ENCODE results near the gene TET1.
A peak's percentile ranks its signal among the peaks of the same experiment; 100 is the strongest.

Gene TET1

DNA sequence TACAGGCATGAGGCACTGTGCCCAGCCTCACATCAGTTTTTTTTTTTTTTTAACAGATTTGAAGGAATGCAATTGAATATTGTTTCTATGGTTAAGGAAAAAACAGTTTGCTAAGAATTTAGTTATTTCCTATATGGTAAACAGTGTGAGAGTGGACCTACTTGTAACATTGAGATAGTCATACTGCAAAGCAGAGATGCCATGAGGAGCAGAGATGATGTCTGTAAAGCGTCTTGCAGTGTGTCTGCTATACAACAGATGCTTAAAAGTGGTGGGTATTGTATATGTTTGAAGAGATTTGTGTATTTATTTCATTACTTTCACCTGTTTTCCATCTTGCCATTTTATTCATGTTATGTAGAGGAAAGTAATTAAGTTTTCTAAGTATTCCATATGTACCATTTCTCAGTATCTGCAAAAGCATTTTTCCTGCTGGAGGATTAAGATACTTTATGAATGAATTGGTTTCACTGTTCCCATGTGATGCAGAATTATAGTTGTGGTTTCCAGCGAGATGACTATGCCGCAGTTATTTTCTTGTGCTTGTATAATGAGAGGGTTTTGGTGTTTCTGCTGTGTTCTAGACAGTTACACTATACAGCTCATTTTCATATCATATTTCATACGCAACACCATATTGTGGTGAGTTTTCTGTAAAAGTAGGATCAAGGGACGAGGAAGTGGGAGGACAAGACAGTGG lies 26.6 kb downstream of the TET1 start:
- Histone ChIP-seq H3K4me1 (ENCODE audit: control insufficient read depth in 5 of 5, insufficient read depth in 5 of 5, low read length in 5 of 5) (no peaks in the 10 kb centered on the region), H3K27me3 (ENCODE audit: control insufficient read depth in 5 of 5, insufficient read depth in 4 of 5, low read length in 5 of 5) (no peaks in the 10 kb centered on the region), H3K36me3 (ENCODE audit: control insufficient read depth in 5 of 5, insufficient read depth in 5 of 5, low read length in 5 of 5) (peaks cover 0 to 4% (median 0%) of the 10 kb centered on the region in 5 donors), H3K9me3 (ENCODE audit: control insufficient read depth in 5 of 5, low read length in 5 of 5) (no peaks in the 10 kb centered on the region), H3K27ac (ENCODE audit: low read depth, low read length) (no peak overlapping the region), H3K4me3 (ENCODE audit: low read depth in 1 of 5, low read length in 5 of 5) (no peak overlapping the region), H3K9ac (ENCODE audit: low read length in 5 of 5) (no peak overlapping the region)

DNA sequence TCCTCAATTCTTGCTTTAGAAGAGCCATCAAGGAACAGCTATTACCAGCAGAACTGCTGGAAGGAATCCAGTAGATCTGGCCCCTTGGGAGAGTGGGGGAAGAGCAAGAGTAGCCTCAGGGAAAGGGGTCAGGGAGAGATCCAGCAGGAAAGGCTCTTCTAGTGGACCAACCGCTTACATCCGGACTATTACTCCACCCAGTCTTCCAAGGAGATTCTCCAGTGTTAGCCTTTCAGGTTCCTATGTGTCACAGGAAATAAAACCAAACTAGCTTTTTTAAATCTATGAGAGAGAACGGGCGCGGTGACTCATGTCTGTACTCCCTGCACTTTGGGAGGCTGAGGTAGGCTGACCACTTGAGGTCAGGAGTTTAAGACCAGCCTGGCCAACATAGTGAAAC lies 34.3 kb downstream of the TET1 start:
- Histone ChIP-seq H3K27ac (ENCODE audit: low read depth, low read length) (no peak overlapping the region), H3K27me3 (ENCODE audit: control insufficient read depth in 5 of 5, insufficient read depth in 4 of 5, low read length in 5 of 5) (no peaks in the 10 kb centered on the region)

DNA sequence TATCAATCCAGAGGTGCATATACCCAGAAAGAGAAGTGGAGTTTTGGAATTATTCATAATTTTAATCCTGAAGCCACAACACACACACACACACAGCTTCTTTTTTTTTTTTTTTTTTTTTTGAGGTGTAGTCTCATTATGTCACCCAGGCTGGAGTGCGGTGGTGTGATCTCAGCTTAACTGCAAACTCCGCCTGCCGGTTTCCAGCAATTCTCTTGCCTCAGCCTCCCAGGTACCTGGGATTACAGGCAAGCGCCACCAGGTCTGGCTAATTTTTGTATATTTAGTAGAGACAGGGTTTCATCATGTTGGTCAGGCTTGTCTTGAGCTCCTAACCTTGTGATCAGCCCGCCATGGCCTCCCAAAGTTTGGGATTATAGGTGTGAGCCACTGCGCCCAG lies 35.4 kb downstream of the TET1 start:
- H3K36me3 ChIP-seq (ENCODE audit: control insufficient read depth in 5 of 5, insufficient read depth in 5 of 5, low read length in 5 of 5): no peaks in the 10 kb centered on the region
- no peaks in the 10 kb centered on the region for H3K27me3 ChIP-seq (ENCODE audit: control insufficient read depth in 5 of 5, insufficient read depth in 4 of 5, low read length in 5 of 5)
- H3K9me3 ChIP-seq (ENCODE audit: control insufficient read depth in 5 of 5, low read length in 5 of 5): no peaks in the 10 kb centered on the region
- H3K4me3 ChIP-seq (ENCODE audit: low read depth in 1 of 5, low read length in 5 of 5): no peak overlapping the region
- H3K9ac ChIP-seq (ENCODE audit: low read length in 5 of 5): no peak overlapping the region
- H3K4me1 ChIP-seq (ENCODE audit: control insufficient read depth in 5 of 5, insufficient read depth in 5 of 5, low read length in 5 of 5): peaks cover 6 to 28% (median 17%) of the 10 kb centered on the region in 5 donors
- H3K27ac ChIP-seq (ENCODE audit: low read depth, low read length): no peak overlapping the region

More for the DNA sequence above, 34.3 kb downstream of the TET1 start:
- Histone ChIP-seq H3K9me3 (ENCODE audit: control insufficient read depth in 5 of 5, low read length in 5 of 5) (no peaks in the 10 kb centered on the region), H3K36me3 (ENCODE audit: control insufficient read depth in 5 of 5, insufficient read depth in 5 of 5, low read length in 5 of 5) (peaks cover 0 to 4% (median 0%) of the 10 kb centered on the region in 5 donors), H3K9ac (ENCODE audit: low read length in 5 of 5) (no peak overlapping the region), H3K4me1 (ENCODE audit: control insufficient read depth in 5 of 5, insufficient read depth in 5 of 5, low read length in 5 of 5) (peaks cover 5 to 17% (median 6%) of the 10 kb centered on the region in 5 donors), H3K4me3 (ENCODE audit: low read depth in 1 of 5, low read length in 5 of 5) (no peak overlapping the region)

DNA sequence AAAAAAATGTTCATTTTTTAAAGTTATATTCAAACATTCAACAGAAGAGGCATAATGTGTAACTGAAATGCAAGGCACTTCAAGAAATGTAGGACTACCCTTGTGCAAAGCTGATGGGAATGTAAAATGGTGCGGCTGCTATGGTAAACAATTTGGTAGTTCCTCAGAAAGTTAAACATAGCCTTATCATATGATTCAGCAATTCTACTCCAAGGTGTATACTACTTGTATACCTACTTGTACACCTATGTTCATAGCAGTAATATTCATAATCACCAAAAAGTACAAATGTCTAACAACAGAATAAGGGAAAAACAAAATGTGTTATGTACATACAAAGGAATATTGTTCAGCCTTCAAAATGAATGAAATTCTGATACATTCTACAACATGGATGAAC lies 37.3 kb downstream of the TET1 start:
- Histone ChIP-seq H3K9me3 (ENCODE audit: control insufficient read depth in 5 of 5, low read length in 5 of 5) (no peaks in the 10 kb centered on the region), H3K36me3 (ENCODE audit: control insufficient read depth in 5 of 5, insufficient read depth in 5 of 5, low read length in 5 of 5) (no peaks in the 10 kb centered on the region), H3K9ac (ENCODE audit: low read length in 5 of 5) (no peak overlapping the region), H3K27me3 (ENCODE audit: control insufficient read depth in 5 of 5, insufficient read depth in 4 of 5, low read length in 5 of 5) (no peaks in the 10 kb centered on the region), H3K4me3 (ENCODE audit: low read depth in 1 of 5, low read length in 5 of 5) (no peak overlapping the region), H3K4me1 (ENCODE audit: control insufficient read depth in 5 of 5, insufficient read depth in 5 of 5, low read length in 5 of 5) (peaks cover 6 to 38% (median 27%) of the 10 kb centered on the region in 5 donors), H3K27ac (ENCODE audit: low read depth, low read length) (no peak overlapping the region)

DNA sequence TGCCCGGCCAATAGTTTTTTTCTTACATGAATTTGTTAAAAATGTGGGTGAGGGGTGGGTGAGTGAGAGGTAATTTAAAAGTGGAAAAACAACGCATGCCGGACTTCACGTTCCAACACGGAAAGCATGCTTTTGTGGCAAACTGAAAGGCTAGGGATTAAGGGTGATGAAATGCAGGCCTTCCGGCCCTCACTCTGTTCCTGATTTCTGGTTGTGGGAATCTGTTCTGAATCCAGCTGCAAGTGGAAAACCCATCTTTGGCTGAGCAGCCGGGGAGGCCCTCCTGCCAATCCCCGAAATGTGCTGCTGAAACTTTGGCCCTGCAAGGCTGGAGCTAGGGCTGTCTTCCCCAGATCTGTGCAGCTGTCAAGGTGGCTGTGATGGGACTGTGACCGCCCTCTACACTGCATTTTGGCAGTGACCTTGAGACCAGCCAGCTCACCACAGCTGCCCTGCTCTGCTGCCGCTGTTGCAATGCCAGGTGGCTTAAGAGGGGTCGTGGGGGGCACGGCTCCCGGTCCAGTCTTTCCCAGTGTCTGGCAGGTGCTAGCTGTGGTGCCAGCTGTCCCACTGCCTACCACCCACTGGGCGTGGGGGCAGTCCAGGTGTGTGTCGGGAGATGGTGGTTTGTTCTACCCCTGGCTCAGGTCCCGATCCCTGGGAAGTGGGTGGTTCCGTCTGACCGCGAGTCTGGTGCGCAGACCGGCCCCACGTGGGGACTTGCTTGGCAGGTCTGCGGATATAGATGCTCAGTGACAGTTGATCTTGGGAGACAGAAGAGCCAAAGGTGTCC lies 39.0 kb downstream of the TET1 start:
- Histone ChIP-seq H3K4me3 (ENCODE audit: low read depth in 1 of 5, low read length in 5 of 5) (peak overlapping the region; percentile 35 to 85 (median 73)), H3K36me3 (ENCODE audit: control insufficient read depth in 5 of 5, insufficient read depth in 5 of 5, low read length in 5 of 5) (no peaks in the 10 kb centered on the region), H3K9ac (ENCODE audit: low read length in 5 of 5) (peak overlapping the region in 4 of 5 donors; percentile 3 to 63 (median 47)), H3K27ac (ENCODE audit: low read depth, low read length) (peak overlapping the region; percentile 82), H3K9me3 (ENCODE audit: control insufficient read depth in 5 of 5, low read length in 5 of 5) (no peaks in the 10 kb centered on the region), H3K4me1 (ENCODE audit: control insufficient read depth in 5 of 5, insufficient read depth in 5 of 5, low read length in 5 of 5) (peaks cover 6 to 36% (median 27%) of the 10 kb centered on the region in 5 donors), H3K27me3 (ENCODE audit: control insufficient read depth in 5 of 5, insufficient read depth in 4 of 5, low read length in 5 of 5) (no peaks in the 10 kb centered on the region)

DNA sequence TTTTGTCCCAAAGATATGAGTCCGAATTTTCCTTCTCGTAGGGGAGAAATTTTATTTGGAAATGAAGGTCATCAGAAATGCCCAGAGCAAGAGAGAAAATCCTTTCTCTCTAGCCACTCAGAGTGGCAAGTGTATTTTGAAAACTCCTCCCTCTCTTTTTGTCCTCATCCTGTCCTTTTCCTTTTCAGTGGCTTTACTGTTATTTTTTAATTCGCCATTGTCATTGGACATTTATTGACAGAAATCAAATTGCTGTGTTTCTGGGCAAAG lies 39.6 kb downstream of the TET1 start:
- H3K27me3 ChIP-seq (ENCODE audit: control insufficient read depth in 5 of 5, insufficient read depth in 4 of 5, low read length in 5 of 5): no peaks in the 10 kb centered on the region

DNA sequence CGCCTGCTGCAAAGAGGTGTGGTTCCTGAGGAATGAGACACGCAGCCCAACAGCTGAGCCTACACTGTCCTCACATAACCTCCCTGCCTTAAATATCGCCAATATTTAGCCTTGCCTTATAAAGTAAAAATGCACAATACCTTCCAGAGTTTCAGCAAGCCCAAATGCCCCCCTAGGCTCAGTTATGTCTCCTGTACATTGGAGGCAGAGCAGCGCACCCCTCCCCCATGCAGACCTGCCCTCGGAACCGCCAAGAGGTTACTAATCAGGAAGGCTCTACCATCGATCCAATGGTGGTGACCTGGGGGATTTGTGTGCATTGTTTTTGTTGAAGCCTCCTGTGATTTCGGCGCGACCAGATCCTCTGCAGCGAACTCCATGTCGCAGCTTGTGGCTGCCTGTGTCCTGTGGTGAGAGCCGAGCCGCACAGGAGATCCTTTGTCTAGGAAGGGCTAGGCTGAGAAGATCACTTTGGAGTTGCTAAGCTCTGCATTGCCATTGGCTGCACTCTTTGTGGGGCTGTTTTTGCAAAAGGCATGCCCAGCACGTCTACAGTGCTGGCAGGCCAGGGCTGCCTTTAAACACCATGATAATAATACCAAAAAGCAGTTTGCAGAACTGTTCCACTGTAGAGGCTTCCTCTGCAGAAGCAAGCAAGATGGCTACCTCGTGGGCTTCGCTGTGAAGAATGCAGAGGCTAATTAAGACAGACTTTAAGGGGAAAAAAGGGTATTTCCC lies 40.1 kb downstream of the TET1 start:
- peak overlapping the region; percentile 82 for H3K27ac ChIP-seq (ENCODE audit: low read depth, low read length)

More for the DNA sequence above, 39.6 kb downstream of the TET1 start:
- Histone ChIP-seq H3K4me3 (ENCODE audit: low read depth in 1 of 5, low read length in 5 of 5) (peak overlapping the region; percentile 71 to 85 (median 79)), H3K9ac (ENCODE audit: low read length in 5 of 5) (peak overlapping the region in 3 of 5 donors; percentile 0 to 63 (median 59)), H3K9me3 (ENCODE audit: control insufficient read depth in 5 of 5, low read length in 5 of 5) (no peaks in the 10 kb centered on the region), H3K36me3 (ENCODE audit: control insufficient read depth in 5 of 5, insufficient read depth in 5 of 5, low read length in 5 of 5) (no peaks in the 10 kb centered on the region), H3K27ac (ENCODE audit: low read depth, low read length) (peak overlapping the region; percentile 82), H3K4me1 (ENCODE audit: control insufficient read depth in 5 of 5, insufficient read depth in 5 of 5, low read length in 5 of 5) (peaks cover 6 to 31% (median 27%) of the 10 kb centered on the region in 5 donors)

DNA sequence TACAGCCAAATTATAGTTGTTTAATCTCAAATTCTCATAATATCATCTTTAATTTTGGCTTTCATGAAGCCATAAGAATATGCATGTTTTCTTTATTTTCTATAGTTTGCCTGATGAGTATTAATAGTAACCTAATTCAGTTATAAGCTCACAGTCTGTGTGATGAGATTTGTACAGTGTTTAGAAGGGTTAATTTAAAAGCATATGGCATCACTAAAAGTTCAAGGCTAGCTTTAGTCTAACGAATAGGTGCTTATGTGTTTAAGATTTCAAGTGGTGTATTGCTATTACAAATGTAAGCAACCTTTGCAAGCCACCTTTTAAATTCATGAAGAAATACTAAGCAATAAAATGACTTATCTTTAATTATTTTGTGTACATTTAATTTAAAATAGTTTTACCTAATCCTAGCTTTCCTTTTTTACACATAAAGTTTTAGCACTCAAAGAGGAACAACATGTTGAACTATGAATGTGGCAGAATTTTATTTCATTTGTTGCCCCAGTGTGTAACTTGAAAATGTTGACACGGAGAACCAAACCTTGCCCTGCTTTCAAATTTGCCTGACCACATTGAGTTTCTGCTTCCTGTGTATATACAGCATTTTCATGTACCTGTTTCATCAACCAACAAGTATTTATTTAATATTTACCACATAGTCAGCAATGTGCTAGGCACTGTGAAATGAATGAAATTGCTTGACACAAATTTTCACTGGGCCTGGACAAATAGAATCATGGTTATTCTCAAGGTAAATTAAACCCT lies 41.5 kb downstream of the TET1 start:
- Histone ChIP-seq H3K9ac (ENCODE audit: low read length in 5 of 5) (no peak overlapping the region), H3K4me3 (ENCODE audit: low read depth in 1 of 5, low read length in 5 of 5) (peak overlapping the region in 1 of 5 donors; percentile 79), H3K9me3 (ENCODE audit: control insufficient read depth in 5 of 5, low read length in 5 of 5) (no peaks in the 10 kb centered on the region), H3K4me1 (ENCODE audit: control insufficient read depth in 5 of 5, insufficient read depth in 5 of 5, low read length in 5 of 5) (peaks cover 6 to 30% (median 27%) of the 10 kb centered on the region in 5 donors), H3K27ac (ENCODE audit: low read depth, low read length) (no peak overlapping the region), H3K36me3 (ENCODE audit: control insufficient read depth in 5 of 5, insufficient read depth in 5 of 5, low read length in 5 of 5) (no peaks in the 10 kb centered on the region), H3K27me3 (ENCODE audit: control insufficient read depth in 5 of 5, insufficient read depth in 4 of 5, low read length in 5 of 5) (no peaks in the 10 kb centered on the region)

More for the DNA sequence above, 40.1 kb downstream of the TET1 start:
- Histone ChIP-seq H3K36me3 (ENCODE audit: control insufficient read depth in 5 of 5, insufficient read depth in 5 of 5, low read length in 5 of 5) (no peaks in the 10 kb centered on the region), H3K4me3 (ENCODE audit: low read depth in 1 of 5, low read length in 5 of 5) (peak overlapping the region; percentile 71 to 85 (median 79)), H3K9ac (ENCODE audit: low read length in 5 of 5) (peak overlapping the region in 4 of 5 donors; percentile 0 to 65 (median 61)), H3K9me3 (ENCODE audit: control insufficient read depth in 5 of 5, low read length in 5 of 5) (no peaks in the 10 kb centered on the region), H3K4me1 (ENCODE audit: control insufficient read depth in 5 of 5, insufficient read depth in 5 of 5, low read length in 5 of 5) (peaks cover 6 to 30% (median 27%) of the 10 kb centered on the region in 5 donors), H3K27me3 (ENCODE audit: control insufficient read depth in 5 of 5, insufficient read depth in 4 of 5, low read length in 5 of 5) (no peaks in the 10 kb centered on the region)

DNA sequence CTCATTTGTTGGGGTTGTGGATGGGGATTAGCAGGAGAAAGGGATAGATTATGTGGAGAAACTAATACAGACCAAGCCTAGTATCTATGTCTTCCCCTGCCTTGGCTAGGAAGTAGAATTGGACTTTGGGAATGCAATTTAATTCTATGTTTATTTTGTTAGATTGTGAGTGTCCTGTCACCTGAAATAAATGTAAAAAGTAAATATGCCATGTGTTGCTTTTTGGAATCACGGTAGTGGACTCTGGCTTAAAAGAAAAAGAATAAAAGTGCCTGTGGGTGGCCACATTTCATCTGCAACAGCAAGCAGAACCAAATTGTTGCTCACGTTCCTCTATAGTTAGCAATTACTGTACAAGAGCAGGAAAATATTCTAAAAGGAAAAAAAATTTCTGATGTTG lies 42.3 kb downstream of the TET1 start:
- no peaks in the 10 kb centered on the region for H3K36me3 ChIP-seq (ENCODE audit: control insufficient read depth in 5 of 5, insufficient read depth in 5 of 5, low read length in 5 of 5)
- no peak overlapping the region for H3K9ac ChIP-seq (ENCODE audit: low read length in 5 of 5)
- no peak overlapping the region for H3K4me3 ChIP-seq (ENCODE audit: low read depth in 1 of 5, low read length in 5 of 5)
- H3K4me1 ChIP-seq (ENCODE audit: control insufficient read depth in 5 of 5, insufficient read depth in 5 of 5, low read length in 5 of 5): peaks cover 6 to 37% (median 27%) of the 10 kb centered on the region in 5 donors
- H3K27ac ChIP-seq (ENCODE audit: low read depth, low read length): no peak overlapping the region
- H3K9me3 ChIP-seq (ENCODE audit: control insufficient read depth in 5 of 5, low read length in 5 of 5): no peaks in the 10 kb centered on the region
- H3K27me3 ChIP-seq (ENCODE audit: control insufficient read depth in 5 of 5, insufficient read depth in 4 of 5, low read length in 5 of 5): no peaks in the 10 kb centered on the region
